H1 (cell line): ENCODE measurements around the gene NDUFB11.

Source experiments
- BRCA1 ChIP-seq: IDR thresholded peaks from 2 replicates; pipeline ENCODE4 v1.6.1; 2012; ENCODE audit warnings: low read depth, low read length, improper control_type of control experiment
- EZH2 ChIP-seq: fragments of 200-600 bp; sonication (generic); IDR thresholded peaks from 2 replicates; pipeline ENCODE4 v1.7.1; 2012; ENCODE audit warnings: low read depth, mild to moderate bottlenecking, moderate library complexity, low read length, inconsistent platforms; ENCODE audit not compliant: severe bottlenecking
- FOSL1 ChIP-seq: IDR thresholded peaks from 2 replicates; pipeline ENCODE4 v1.6.1; 2011; ENCODE audit warnings: mild to moderate bottlenecking, low read depth, low read length, moderate library complexity; ENCODE audit not compliant: insufficient read depth
- GABPA ChIP-seq: IDR thresholded peaks from 2 replicates; pipeline ENCODE4 v1.6.1; 2011; ENCODE audit warnings: mild to moderate bottlenecking, low read length, moderate library complexity, borderline replicate concordance; ENCODE audit not compliant: insufficient read depth
- POLR2A ChIP-seq, 2 experiments: IDR thresholded peaks; 1 replicate in 1 of 2; 2 replicates in 1 of 2; pipeline ENCODE4 v1.6.1; 2011; ENCODE audit warnings: low read depth in 2 of 2, low read length in 2 of 2, mild to moderate bottlenecking in 2 of 2; ENCODE audit errors: control extremely low read depth in 1 of 2
- POLR2AphosphoS5 ChIP-seq: IDR thresholded peaks from 2 replicates; pipeline ENCODE4 v1.6.1; 2011; ENCODE audit warnings: low read depth, low read length
- RAD21 ChIP-seq, 2 experiments: IDR thresholded peaks in 1 of 2; conservative IDR thresholded peaks in 1 of 2; 2 replicates each; pipeline ENCODE4 v1.6.1; 2011; ENCODE audit warnings: low read depth in 2 of 2, low read length in 2 of 2, improper control_type of control experiment in 1 of 2, inconsistent platforms in 1 of 2, mild to moderate bottlenecking in 1 of 2, moderate library complexity in 1 of 2
- TAF1 ChIP-seq: IDR thresholded peaks from 2 replicates; pipeline ENCODE4 v1.6.1; 2011; ENCODE audit warnings: mild to moderate bottlenecking, low read depth, low read length
- ZNF274 ChIP-seq: IDR thresholded peaks from 2 replicates; pipeline ENCODE4 v1.7.0; 2012; ENCODE audit warnings: low read length, borderline replicate concordance; ENCODE audit errors: extremely low read depth
- TF ChIP-seq, protein P1 (sequence below), 3 experiments: IDR thresholded peaks; 1 replicate in 2 of 3; 2 replicates in 1 of 3; pipeline versions ENCODE4 v1.5.1 to v1.6.1; 2011; ENCODE audit warnings: low read length in 3 of 3, mild to moderate bottlenecking in 3 of 3, inconsistent platforms in 2 of 3, low read depth in 1 of 3, moderate library complexity in 1 of 3; ENCODE audit not compliant: insufficient read depth in 1 of 3; ENCODE audit errors: control extremely low read depth in 1 of 3

DNA sequence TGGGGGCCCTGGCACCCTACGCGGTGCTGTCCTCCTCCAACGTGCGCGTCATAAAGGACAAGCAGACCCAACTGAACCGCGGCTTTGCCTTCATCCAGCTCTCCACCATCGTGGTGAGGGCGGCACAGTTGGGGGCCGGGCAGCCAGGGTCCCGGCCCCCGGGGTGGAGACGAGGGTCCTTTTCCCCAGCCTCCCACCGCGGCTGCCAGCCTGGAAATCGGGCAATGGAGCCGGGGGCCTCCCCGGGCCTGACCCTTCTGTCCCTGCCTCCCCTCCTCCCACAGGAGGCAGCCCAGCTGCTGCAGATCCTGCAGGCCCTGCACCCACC lies 35.4 kb upstream of the NDUFB11 start:
- no peak for TF ChIP-seq RAD21 (IDR thresholded peaks at IDR 0.05 in 1 of 2, conservative IDR thresholded peaks at IDR 0.05 in 1 of 2; ENCODE audit: low read depth in 2 of 2, low read length in 2 of 2)
- no peak for TF ChIP-seq TAF1
- TF ChIP-seq POLR2AphosphoS5: no peak
- no peak for TF ChIP-seq POLR2A (IDR thresholded peaks at IDR 0.05; ENCODE audit: control extremely low read depth in 1 of 2, low read depth in 2 of 2, low read length in 2 of 2)
- TF ChIP-seq GABPA: no peak
- TF ChIP-seq ZNF274: no peak
- TF ChIP-seq, protein P1, sequence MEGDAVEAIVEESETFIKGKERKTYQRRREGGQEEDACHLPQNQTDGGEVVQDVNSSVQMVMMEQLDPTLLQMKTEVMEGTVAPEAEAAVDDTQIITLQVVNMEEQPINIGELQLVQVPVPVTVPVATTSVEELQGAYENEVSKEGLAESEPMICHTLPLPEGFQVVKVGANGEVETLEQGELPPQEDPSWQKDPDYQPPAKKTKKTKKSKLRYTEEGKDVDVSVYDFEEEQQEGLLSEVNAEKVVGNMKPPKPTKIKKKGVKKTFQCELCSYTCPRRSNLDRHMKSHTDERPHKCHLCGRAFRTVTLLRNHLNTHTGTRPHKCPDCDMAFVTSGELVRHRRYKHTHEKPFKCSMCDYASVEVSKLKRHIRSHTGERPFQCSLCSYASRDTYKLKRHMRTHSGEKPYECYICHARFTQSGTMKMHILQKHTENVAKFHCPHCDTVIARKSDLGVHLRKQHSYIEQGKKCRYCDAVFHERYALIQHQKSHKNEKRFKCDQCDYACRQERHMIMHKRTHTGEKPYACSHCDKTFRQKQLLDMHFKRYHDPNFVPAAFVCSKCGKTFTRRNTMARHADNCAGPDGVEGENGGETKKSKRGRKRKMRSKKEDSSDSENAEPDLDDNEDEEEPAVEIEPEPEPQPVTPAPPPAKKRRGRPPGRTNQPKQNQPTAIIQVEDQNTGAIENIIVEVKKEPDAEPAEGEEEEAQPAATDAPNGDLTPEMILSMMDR (IDR thresholded peaks at IDR 0.05; ENCODE audit: control extremely low read depth in 1 of 3, insufficient read depth in 1 of 3, low read depth in 1 of 3, low read length in 3 of 3): no peak
- no peak for TF ChIP-seq EZH2
- TF ChIP-seq FOSL1: no peak
- TF ChIP-seq BRCA1: no peak
